ENCODE results near the gene PTPN14.
"Not testable (repeated sequence)": the region's sequence is repeated elsewhere in the genome, so short reads cannot be mapped to it uniquely, and the experiment has no call there.

The PTPN14 gene

DNA sequence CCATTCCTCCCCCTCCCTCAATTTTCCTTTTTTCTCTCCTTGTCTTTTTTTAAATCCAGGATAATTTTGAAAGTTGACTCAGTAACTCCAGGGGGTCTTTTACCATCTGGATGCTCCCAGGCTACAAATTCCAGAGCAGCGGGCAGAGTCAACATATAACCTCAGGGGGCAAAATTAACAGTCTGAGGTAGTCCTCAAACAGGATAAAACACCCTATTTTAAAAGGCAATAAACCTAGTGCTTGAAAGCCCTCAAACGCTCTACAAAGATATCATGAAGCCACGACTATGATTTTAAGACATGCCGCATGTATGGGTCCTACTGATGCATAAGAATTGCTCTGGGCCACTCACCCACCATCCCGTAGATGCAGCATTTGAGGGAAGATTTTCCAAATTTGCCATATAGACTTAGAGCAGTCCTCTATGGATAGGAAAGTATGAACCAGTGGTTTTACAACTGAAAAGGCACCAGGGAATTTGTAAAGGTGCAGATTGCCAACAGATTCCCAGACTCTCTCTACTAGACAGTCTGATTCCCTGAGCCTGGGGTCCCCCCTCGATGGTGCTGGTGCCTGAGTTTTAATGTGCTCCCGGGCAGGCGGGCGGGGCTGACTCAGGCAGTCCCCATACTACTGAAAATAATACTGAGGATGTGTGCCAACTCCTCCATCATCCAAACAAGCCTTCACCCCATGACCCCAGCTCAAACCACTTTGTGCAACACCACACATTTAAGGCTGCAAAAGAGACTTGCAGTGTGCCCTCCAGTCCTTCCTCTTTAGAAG, 37.2 kb downstream of the PTPN14 start:
- in situ Hi-C loops (cut with MboI; ENCODE audit: low sequenced_read_pairs): no loop called here

DNA sequence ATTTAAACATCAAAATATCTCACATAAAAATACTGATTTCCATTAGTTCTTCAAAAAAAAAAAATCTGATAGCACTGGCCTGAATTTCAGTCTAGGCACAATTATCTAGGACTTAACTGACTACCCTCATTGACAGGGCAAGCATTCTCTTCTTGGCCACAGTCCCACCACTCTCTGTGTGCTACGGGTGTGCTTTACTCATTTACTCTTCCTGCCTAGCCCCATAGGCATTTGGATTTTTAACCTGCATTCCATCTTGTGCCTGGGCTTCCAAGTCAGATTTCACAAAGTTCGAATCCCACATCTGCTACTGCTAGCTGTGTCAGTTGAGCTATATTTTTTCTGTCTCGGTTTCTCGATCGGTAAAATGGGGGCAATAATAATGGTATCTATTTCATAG, 38.0 kb downstream of the PTPN14 start:
- in situ Hi-C loops (cut with MboI; ENCODE audit: low sequenced_read_pairs): no loop called here

DNA sequence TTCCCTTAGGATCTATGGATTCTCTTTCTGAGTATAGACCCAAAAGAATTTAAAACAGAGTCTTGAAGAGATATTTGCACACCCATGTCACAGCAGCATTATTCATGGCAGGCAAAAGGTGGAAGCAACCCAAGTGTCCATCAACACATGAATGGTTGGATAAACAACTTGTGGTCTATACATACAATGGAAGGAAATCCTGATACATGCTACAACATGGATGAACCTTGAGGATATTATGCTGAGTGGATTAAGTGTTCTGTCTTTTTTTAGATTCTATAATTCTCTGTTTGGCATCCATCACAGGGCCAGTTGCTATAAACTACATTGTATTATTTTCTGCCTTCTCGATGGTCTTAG, 39.8 kb downstream of the PTPN14 start:
- in situ Hi-C loops (cut with MboI; ENCODE audit: low sequenced_read_pairs): no loop called here

DNA sequence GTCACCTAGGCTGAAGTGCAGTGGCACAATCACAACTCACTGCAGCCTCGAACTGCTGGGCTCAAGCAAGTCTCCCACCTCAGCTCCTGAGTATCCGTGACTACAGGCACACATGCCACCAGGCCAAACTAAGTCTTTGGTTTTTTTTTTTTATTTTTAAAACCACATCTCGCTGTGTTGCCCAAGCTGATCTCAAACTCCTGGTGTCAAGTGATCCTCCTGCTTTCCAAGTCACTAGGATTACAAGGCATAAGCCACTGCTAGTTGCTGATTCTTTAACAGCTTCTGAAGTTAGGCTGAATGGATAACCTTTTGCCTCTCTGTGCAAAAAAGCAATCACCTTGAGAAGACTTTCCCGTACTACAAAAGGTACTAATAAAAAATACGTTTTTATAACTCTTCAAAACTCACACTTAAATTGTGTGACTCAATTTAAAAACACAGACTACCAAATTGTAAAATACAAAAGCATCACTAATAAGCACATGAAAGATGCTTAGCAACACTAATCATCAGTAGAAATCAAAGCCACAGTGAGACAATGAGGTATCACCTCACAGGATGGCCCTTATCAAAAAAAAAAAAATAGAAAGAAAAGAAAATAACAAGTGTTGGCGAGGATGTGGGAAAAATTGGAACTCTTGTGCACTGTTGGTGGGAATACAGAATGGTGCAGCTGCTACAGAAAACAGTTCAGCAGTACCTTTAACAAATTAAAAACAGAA, 40.3 kb downstream of the PTPN14 start:
- in situ Hi-C loops (cut with MboI; ENCODE audit: low sequenced_read_pairs): no loop called here

DNA sequence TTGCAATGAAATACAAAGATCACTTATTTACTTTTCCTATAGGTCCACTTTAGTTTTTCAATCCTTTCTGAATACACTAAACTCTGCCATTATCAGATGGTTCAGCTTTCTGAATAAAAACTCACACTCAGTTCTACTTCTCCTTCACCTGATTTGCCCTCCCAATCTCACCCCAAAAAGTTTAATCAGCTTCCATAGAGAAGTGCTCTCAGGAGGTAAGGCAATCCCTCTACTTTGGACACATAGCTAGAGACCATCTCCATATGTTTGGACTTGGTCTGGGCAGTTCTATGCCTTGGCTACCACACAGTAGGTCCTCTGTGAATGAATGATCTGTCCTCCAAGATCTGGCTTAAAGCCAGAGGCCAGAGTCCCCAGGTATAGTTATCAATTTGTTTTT, 40.9 kb downstream of the PTPN14 start:
- in situ Hi-C loops (cut with MboI; ENCODE audit: low sequenced_read_pairs): no loop called here

DNA sequence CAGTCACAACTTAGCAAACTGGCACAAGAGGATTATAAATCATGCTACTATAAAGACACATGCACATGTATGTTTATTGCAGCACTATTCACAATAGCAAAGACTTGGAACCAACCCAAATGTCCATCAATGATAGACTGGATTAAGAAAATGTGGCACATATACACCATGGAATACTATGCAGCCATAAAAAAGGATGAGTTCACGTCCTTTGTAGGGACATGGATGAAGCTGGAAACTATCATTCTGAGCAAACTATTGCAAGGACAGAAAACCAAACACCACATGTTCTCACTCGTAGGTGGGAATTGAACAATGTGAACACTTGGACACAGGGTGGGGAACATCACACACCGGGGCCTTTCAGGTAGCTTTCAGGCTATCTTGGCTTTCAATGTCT, 41.8 kb downstream of the PTPN14 start:
- in situ Hi-C loops (cut with MboI; ENCODE audit: low sequenced_read_pairs): not testable (repeated sequence)

DNA sequence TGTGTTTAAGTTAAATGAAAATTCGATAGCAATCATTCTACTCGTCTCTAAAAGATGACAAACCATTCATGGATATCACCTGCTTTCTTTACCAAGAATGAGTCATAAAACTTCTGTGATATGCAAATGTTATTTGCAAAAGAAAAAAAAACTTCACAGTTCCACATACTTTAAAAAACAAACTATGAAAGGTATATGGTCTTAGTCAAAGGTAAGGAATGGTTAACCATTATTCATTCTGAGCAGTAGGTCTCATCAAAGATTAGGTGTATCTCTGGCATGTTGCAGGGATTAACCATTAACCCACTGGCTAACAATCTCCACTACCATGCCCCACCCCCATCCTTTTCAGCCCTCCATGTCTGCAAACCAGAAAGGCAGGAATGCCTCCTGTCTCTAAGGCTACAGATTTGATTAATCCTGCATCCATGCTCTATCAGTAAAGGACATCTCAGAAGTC, 44.4 kb downstream of the PTPN14 start:
- in situ Hi-C loops (cut with MboI; ENCODE audit: low sequenced_read_pairs): no loop called here

DNA sequence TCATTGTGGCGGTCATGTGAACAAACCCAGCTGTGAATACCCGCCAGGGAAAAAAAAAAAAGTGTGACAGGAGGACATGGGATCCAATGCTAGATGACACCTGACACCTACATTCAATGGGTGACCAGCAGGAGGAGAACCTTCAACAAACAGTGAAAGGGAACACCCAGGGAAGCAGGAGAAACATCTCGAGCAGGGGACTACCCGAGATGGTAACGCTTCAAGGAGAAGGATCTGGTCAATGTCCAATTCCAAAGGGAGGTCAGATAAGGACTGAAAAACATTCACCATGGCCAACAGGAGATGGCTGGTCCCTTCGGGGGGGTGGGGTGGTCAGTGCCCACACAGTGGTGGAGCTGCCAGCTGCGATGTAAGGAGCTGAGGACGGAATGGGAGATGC, 46.3 kb downstream of the PTPN14 start:
- in situ Hi-C loops (cut with MboI; ENCODE audit: low sequenced_read_pairs): no loop called here

DNA sequence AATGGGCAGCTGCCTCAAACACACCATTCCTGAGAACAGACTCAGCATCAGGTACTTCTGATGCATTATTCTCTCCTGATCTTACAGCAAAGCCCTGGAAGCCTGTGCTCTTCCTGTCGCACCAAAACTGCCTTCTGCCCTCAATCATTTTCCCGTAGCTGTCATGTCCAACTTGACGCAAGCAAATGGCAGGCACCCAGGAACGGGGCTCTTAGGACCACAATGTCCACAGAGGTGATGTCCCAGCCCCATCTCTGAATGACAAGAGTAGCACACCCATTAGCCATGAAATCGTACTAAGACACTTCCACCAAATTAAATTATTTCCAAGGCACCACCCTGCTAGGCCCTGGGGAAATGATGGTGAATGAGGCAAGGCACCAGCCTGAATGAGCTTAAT, 47.1 kb downstream of the PTPN14 start:
- in situ Hi-C loops (cut with MboI; ENCODE audit: low sequenced_read_pairs): no loop called here

DNA sequence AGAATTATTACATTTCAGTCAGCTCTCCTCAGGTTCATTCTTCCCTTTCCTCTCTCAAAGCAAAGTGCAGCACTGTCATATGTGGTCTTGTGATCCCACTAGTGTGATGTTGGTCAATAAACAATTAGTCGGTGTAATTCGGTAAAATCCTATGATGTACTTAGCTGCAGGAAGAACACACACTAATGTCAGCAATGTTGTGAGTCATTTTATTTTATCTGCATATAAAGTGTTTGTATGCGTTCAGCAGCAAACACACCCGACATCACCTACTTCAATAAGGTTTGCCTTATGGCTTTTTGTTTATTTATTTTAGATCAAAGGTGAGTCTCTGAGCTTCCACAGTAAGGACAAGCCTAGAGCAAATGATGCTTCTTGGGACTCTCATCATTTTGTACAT, 47.8 kb downstream of the PTPN14 start:
- in situ Hi-C loops (cut with MboI; ENCODE audit: low sequenced_read_pairs): no loop called here

DNA sequence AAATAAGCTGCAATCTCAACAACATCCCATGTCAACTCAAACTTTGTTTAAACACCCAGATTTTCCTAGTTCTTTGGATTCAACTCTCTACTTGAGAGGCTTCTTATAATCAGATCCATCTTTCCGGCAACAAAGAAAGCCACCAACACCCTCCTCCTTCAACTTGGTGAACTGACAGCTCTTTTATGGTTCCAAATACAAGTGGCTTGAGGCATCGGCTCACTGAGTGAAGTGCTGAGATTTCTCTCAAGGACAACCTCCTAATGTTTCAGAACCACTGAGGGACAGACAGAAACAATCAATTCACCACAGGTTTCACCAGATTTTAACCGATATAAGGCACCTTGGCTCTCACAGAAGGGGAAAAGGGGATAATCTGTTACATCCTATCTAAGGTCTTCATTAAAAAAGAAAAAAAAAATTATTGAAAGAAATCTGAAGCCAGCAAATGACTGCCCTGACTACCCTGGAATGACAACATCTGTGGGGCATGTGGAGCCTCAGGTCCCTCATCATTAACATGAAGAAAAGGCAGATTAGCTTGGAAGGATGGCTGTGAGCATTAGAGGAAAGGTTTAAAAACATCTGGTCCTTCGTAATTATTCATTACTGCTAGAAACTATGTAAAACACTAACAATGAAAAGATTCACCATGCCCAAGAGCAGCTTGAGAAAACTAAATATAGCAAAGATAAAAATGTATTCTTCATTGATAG, 50.9 kb downstream of the PTPN14 start:
- in situ Hi-C loops (cut with MboI; ENCODE audit: low sequenced_read_pairs): no loop called here

DNA sequence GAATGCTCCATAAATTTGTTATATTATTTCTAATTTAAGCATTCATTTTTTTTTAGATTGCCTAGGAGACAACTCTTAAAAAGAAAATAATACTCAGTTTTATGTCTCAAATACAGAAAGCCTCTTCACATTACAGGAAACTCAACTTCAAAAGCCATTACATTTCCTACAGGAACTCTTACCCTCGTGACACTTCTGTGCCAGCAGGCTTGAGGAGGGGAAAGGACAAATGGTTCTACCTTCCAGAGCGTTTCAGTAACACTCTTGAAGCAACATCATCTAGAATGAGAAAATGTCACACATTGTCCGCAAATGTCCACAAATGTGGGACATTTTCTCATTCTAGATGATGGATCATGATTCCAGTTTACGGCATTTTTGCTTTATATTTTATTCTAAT, 51.7 kb downstream of the PTPN14 start:
- in situ Hi-C loops (cut with MboI; ENCODE audit: low sequenced_read_pairs): no loop called here

DNA sequence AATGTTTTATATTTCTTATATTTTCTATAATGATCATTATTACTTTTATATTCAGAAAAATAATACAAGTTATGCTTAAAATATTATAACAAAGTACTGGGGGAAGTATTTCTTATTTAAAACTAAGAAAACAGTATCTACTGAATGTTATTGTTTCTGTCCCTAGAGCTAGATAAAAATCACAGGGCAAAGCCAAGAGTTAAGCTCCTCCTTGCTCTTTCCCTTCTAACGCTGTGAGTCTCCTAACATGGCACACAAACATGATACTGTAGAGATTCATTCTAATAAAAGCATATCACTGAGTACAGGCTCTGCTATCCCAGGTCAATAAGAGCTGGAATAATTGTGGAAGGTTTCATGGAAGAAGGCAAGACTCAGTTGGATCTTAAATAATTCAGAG, 53.4 kb downstream of the PTPN14 start:
- in situ Hi-C loops (cut with MboI; ENCODE audit: low sequenced_read_pairs): no loop called here

DNA sequence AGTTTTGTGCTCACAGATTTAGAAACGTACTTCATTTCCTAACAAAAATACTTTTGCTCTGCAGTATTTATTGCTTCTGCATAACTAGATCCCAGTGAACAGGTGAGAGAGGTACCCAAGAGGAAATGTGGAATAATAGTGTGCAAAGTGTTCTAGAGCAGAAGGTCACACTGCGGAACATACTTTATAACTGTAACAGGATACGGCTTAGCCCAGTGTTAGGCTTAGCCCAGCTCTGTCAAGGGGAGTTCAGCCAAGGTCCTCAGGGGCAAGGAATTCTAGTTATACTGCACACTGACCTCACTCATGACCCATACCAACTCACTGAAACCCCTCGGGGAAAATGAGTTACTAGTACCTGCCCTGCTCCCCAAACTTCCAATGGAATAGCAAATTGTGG, 55.3 kb downstream of the PTPN14 start:
- in situ Hi-C loops (cut with MboI; ENCODE audit: low sequenced_read_pairs): no loop called here

DNA sequence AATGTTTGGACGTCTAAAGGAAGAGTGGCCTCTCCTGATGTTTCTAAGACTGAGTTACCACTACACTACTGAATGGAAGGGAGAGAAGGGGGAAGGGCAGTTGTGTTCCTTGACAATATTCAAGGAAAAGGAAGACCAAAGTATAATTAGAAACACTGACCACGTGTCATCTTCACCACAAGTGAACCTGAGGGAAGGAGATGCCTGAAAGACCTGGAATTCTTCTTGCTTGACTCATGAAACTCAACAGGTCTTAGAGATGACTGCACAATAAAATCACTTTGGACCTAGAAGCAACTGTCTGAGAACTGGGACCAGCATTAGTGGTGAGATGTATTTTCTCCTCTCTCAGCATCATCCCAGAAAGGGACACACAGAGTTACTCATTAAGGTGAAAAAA, 56.7 kb downstream of the PTPN14 start:
- in situ Hi-C loops (cut with MboI; ENCODE audit: low sequenced_read_pairs): no loop called here

DNA sequence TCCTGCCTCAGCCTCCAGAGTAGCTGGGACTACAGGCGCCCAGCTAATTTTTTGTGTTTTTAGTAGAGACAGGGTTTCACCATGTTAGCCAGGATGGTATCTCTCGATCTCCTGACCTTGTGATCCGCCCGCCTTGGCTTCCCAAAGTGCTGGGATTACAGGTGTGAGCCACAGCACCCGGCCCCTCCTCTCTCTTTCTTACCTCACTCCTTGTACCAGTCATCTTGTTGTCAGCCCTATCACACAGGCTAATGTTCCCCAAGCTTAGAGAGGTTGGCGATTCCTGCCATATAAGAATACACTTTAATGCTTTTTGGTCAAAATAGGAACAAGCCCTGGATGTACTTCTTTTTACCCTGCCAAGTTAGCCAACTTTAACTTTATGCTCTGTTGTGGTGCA, 57.2 kb downstream of the PTPN14 start:
- in situ Hi-C loops (cut with MboI; ENCODE audit: low sequenced_read_pairs): not testable (repeated sequence)

DNA sequence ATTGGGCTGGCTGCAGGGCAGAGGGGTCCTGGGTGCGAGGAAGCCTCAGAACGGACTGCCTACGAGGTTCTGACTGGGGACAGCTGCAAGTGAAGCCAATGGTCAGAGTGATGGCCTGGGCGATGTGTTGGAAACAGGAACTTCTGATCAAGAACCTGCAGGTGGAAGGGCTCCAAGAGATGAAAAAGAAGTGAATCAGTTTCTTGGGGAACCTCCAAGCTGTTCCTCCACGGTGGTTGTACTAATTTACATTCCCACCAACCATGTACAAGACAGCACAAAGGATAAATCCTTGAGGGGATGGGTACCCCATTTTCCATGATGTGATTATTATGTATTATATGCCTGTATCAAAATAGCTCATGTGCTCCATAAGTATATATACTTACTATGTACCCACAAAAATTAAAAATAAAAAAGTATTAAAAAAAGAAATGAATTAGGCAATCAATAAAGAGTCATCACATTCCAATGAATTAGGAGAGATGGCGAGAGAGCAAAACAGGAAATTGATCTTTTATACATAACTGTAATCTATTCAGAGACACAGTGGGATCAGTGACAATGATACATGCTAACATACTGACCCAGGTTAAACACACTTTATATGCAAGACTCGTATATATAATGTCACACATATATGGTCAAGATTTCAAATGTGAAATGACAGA, 58.1 kb downstream of the PTPN14 start:
- in situ Hi-C loops (cut with MboI; ENCODE audit: low sequenced_read_pairs): no loop called here

DNA sequence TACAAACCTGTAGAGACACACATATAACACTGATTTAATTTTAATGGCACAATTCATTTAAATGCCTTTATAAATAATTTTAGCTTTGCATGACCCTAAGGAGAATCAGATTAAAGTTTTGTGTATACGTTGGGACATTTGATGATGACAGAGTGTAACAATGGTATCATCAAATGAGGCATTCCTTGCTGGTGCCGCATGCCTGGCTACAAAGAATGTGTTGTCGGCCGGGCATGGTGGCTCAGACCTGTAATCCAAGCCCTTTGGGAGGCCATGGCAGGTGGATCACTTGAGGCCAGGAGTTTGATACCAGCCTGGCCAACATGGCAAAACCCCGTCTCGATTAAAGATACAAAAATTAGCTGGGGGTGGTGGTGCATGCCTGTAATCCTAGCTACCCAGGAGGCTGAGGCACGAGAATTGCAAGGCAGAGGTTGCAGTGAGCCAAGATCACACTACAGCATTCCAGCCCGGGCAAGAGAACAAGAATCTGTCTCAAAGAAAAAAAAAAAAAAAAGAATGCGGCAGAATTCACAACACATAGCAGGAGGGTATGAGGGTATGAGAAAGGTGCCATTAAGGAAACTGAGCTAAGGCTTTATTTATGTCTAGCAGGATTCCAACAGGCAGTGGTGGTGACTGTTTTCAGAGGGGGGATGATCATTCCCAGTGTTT, 58.9 kb downstream of the PTPN14 start:
- in situ Hi-C loops (cut with MboI; ENCODE audit: low sequenced_read_pairs): no loop called here

DNA sequence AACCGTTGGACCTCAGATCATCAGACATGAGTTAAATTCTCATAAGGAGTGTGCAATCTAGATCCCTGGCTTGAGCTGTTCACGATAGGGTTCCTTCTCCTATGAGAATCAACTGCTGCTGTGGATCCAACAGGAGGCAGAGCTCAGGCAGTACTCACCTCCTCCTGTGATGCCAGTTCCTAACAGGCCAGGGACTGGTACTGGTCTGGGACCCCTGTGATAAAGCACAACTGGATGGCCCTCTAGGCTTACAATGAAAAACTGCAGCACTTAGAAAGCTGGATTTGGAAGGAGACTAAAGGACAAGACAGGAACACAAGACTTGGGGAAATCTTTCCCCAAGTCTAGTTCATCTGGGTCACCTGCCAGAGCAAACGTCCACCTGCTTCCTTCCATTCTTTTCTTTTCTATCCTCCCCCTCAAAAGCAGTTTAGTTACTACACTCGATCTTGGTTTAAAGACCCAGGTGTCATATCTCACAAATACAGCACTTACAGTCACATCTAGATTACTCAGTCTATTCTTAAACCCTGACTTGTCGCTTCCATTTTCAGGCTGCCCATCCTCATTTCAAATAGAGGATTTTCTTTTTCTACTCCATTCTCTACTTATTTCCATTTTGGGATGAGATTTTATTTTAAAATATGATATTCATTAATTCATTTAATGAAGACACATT, 59.8 kb downstream of the PTPN14 start:
- in situ Hi-C loops (cut with MboI; ENCODE audit: low sequenced_read_pairs): no loop called here

DNA sequence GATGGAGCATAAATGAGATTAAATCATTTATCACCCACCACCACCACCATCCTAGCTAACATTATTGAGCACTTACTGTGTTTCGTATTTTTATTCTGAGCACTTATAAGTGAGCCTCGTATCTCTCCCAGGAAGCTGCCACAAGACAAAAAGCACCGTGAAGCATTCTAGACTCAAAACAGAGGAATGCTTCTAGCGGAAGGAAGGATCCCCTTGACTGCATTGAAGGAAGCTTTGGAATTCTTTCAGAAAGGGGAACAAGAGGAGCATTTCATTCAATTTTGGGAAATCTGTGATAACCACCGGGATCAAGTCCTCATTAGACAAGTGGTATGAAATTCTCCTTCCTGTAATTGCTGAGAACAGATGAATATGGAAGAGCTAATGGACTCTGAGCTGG, 66.3 kb downstream of the PTPN14 start:
- in situ Hi-C loops (cut with MboI; ENCODE audit: low sequenced_read_pairs): no loop called here
